ENCODE data around the gene RBP2. TPM values are rescaled to one million over a fixed set of nuclear protein-coding genes. Genes with fewer than 3 reads are reported as not detected.

RBP2 gene
- total RNA-seq, 4 donors from 2014 or later: not detected

GRCh38 chr3:139447486-139447885, 28.8 kb downstream of the RBP2 start:
- in situ Hi-C loops (cut with MboI; ENCODE audit: low sequenced_read_pairs in 4 of 4): loop anchor here in 3 of 4 donors (25.0 kb wide), 2 partner anchors 115 to 1415 kb away; no protein-coding TSS in a partner anchor

GRCh38 chr3:139444446-139444845, 31.9 kb downstream of the RBP2 start:
- Histone ChIP-seq H3K4me3 (no peak overlapping the region), H3K27ac (no peak overlapping the region), H3K27me3 (no peaks in the 10 kb centered on the region), H3K36me3 (no peaks in the 10 kb centered on the region), H3K4me1 (no peaks in the 10 kb centered on the region), H3K9me3 (no peaks in the 10 kb centered on the region)
- in situ Hi-C loops (cut with MboI; ENCODE audit: low sequenced_read_pairs in 4 of 4) (loop anchor here in 3 of 4 donors (25.0 kb wide), 2 partner anchors 118 to 1418 kb away; no protein-coding TSS in a partner anchor), intact Hi-C loops (cut with DNase I; ENCODE audit: low total_unique reads) (no loop called here)
- TF ChIP-seq CTCF (IDR thresholded peaks at IDR 0.05 in 4 of 5, conservative IDR thresholded peaks at IDR 0.05 in 1 of 5): no peak
- TF ChIP-seq POLR2A (IDR thresholded peaks at IDR 0.05): no peak
- ATAC-seq (no peak), DNase-seq (no peak)

More at GRCh38 chr3:139447486-139447885, 28.8 kb downstream of the RBP2 start:
- H3K27me3 ChIP-seq: no peaks in the 10 kb centered on the region
- TF ChIP-seq POLR2A (IDR thresholded peaks at IDR 0.05) (no peak), CTCF (IDR thresholded peaks at IDR 0.05 in 4 of 5, conservative IDR thresholded peaks at IDR 0.05 in 1 of 5) (no peak)
- ATAC-seq: no peak
- H3K27ac ChIP-seq: no peak overlapping the region
- H3K4me3 ChIP-seq: no peak overlapping the region
- no peaks in the 10 kb centered on the region for H3K4me1 ChIP-seq
- H3K36me3 ChIP-seq: no peaks in the 10 kb centered on the region
- DNase-seq: no peak
- intact Hi-C loops (cut with DNase I; ENCODE audit: low total_unique reads): no loop called here
- H3K9me3 ChIP-seq: no peaks in the 10 kb centered on the region

GRCh38 chr3:139443186-139443585, 33.1 kb downstream of the RBP2 start:
- H3K27ac ChIP-seq: no peak overlapping the region
- TF ChIP-seq POLR2A (IDR thresholded peaks at IDR 0.05) (no peak), CTCF (IDR thresholded peaks at IDR 0.05 in 4 of 5, conservative IDR thresholded peaks at IDR 0.05 in 1 of 5) (no peak)
- ATAC-seq (no peak), DNase-seq (no peak)
- intact Hi-C loops (cut with DNase I; ENCODE audit: low total_unique reads): no loop called here
- H3K27me3 ChIP-seq: no peaks in the 10 kb centered on the region
- no peak overlapping the region for H3K4me3 ChIP-seq
- no peaks in the 10 kb centered on the region for H3K9me3 ChIP-seq
- in situ Hi-C loops (cut with MboI; ENCODE audit: low sequenced_read_pairs in 4 of 4): loop anchor here in 3 of 4 donors (25.0 kb wide), 2 partner anchors 119 to 1419 kb away; no protein-coding TSS in a partner anchor
- peaks cover 0 to 3% of the 10 kb centered on the region in 2 donors for H3K4me1 ChIP-seq
- no peaks in the 10 kb centered on the region for H3K36me3 ChIP-seq

- intact Hi-C loops (cut with DNase I; ENCODE audit: low total_unique reads): no loop called here
- DNase-seq: no peak
- H3K4me3 ChIP-seq: no peak overlapping the region
Measured at GRCh38 chr3:139441656-139442055, 34.7 kb downstream of the RBP2 start.

More at GRCh38 chr3:139441656-139442055, 34.7 kb downstream of the RBP2 start:
- Histone ChIP-seq H3K36me3 (no peaks in the 10 kb centered on the region), H3K9me3 (no peaks in the 10 kb centered on the region), H3K4me1 (peaks cover 0 to 3% of the 10 kb centered on the region in 2 donors), H3K27ac (no peak overlapping the region), H3K27me3 (no peaks in the 10 kb centered on the region)
- in situ Hi-C loops (cut with MboI; ENCODE audit: low sequenced_read_pairs in 4 of 4): loop anchor here in 3 of 4 donors (25.0 kb wide), 2 partner anchors 121 to 1421 kb away; no protein-coding TSS in a partner anchor
- no peak for ATAC-seq
- no peak for TF ChIP-seq POLR2A (IDR thresholded peaks at IDR 0.05)
- TF ChIP-seq CTCF (IDR thresholded peaks at IDR 0.05 in 4 of 5, conservative IDR thresholded peaks at IDR 0.05 in 1 of 5): no peak

All from gastrocnemius medialis (tissue), 4 donors.